GM21367 (cell line): ENCODE measurements around the gene C17orf67.

Experiments used
- ATAC-seq: cut with Tn5 transposase; IDR thresholded peaks from one replicate; pipeline ENCODE4 v1.9.1; 2021; ENCODE audit not compliant: unreplicated experiment

The C17orf67 gene

DNA sequence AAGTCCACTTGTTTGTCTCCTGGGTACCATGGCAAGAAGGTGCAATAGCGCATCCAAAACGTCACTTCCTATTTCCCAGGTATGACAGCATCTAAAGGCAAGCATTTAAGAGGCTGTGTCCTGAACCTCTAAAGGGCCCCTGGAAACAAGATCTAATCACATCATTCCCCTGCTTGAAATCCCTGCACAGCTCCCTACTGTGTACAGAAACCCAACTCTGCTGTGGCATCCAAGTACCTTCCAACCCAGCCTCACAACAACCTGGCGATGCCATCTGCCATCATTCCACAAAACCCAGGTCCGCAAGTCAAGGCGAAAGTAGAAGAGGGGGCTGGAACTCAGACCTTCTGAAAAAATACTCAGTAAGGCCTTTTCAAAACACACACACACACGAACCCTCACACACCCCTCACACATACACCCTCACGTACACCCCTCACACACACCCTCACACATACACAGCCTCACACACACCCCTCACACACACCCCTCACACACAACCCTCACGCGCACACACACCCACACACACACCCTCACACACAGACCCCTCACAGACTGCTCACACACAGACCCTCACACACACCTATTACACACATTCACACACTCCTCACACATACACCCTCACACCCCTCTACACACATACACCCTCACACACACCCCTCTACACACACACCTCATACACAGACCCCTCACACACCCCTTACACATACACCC, 24.5 kb downstream of the C17orf67 start:
- ATAC-seq: no peak

- no peak for ATAC-seq
Observed at GRCh38 chr17:56808503-56808902, 25.2 kb downstream of the C17orf67 start.

GRCh38 chr17:56807723-56808122, 26.0 kb downstream of the C17orf67 start:
- no peak for ATAC-seq

DNA sequence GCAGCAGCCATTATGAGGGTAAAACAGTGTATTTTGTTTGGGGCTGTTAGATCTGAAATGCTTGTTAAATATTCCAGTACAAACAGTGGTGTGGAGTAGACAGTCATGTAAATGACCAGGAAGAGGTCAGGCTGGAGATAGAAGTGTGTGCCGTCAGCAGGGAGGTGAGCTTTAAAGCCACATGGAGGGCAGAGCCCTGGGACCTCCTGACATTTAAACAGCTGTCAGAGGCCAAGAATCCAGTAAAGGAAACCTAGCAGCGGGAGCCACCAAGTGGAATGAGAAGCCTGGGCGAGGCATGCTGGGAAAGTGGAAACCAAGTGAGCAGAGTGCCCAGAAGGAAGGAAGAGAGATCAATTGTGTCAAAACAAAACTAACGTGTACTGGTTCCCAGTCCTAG, 26.8 kb downstream of the C17orf67 start:
- no peak for ATAC-seq

GRCh38 chr17:56804454-56804853, 29.3 kb downstream of the C17orf67 start:
- ATAC-seq: no peak

- ATAC-seq: no peak
Observed at GRCh38 chr17:56803071-56803470, 30.6 kb downstream of the C17orf67 start.

DNA sequence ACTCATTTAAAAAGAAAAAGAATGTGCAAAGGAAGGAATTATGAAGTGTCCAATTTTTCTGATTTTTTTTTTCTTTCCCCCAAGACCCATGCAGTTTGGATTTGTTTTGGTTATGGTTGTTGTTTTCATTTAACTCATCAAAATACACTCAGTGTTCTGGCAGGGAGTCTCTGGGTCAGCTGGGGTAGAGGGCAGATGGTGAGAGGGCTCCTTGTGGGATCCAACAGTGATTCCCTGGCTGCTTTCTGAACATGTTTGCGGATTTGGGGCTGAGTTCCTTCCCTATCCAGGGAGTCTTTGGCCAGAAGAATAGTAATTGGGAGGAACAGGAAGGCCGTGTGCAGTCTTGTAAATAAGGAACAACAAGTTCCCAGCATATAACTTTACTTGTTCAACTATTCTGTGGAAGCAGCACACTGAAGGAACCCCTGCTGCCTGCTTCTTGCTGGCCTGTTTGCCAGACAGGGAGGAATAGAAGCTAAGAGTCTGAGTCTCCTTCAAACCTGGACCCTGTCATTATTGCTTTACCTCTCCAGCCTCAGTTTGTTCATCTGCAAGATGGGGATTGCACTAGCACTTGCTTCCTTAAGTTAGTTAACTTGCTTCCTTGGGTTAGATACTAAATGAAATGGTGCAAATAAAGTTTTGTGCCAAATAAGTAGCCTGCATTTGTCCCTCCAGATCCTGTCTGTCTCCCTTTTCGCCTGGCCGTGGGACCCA, 32.1 kb downstream of the C17orf67 start:
- no peak for ATAC-seq

- ATAC-seq: no peak
Observed at GRCh38 chr17:56798916-56799315, 34.8 kb downstream of the C17orf67 start.

GRCh38 chr17:56796536-56796935, 37.2 kb downstream of the C17orf67 start:
- no peak for ATAC-seq

DNA sequence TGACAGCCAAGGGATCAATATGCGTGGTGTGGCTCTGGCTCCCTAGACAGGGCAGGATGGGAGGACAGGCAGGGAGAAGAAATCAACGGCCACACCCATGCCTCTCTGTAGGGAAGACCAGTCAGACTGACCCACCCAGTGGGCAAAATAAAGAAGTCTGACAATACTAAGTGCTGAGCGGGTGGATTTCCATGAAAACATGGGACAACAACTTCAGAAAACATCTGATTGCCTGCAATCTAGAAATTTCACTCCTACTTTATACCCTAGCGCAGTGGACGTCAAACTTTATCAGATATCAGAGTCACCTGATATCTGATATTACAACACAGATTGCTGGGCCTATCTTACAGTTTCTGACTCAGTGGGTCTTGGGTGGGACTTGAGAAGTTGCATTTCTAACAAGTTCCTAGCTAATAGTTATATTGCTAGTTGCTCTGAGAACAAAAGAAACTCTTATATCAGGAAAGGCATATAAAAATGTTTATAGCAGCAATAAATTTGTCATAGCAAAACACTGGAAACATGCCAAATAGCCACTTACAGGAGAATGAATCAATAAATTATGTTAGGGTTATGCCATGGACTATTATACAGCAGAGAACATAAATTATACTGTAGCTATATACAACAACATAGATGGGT, 38.4 kb downstream of the C17orf67 start:
- no peak for ATAC-seq

DNA sequence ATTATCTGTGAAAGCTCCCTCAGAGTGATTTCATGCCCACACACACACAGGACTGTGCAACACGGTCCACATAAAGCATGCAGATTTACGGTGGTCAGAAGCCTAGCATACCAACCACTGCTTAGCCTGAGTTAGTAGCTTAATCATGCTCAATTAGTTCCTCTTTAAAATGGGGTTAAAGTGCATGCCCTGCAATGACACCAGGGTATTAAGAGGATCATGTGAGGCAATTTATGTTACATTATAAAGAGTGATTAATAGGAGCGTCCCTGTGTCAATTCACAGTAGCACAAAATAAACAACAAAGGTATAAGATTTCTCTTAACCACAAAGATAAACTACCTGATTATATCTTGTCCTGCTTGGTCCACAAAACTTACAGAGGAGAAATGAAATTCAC, 39.8 kb downstream of the C17orf67 start:
- ATAC-seq: no peak

GRCh38 chr17:56793531-56793930, 40.2 kb downstream of the C17orf67 start:
- ATAC-seq: no peak

- no peak for ATAC-seq
Observed at GRCh38 chr17:56792267-56792666, 41.5 kb downstream of the C17orf67 start.

DNA sequence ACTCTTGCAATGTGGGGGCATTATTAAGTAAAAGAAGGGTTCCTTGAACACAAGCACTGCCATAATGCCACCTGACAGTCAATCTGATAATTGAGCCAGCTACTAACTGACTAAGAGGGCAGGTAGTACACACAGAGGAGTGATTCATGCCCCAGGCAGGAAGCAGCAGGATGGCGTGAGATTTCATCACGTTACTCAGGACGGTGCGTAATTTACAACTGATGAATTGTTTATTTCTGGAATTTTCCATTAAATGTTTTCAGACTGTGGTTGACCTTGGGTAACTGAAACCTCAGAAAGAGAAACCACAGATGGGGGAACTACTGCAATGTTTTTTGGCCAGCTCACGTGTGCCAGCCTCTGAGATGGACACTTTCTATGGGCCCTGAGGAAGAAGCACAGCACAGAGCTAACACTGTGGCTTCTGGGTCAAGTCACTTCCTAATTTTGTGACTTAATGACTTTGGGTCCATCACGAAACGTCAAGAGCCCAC, 46.7 kb downstream of the C17orf67 start:
- peak; percentile 85 for ATAC-seq

- ATAC-seq: no peak
Observed at GRCh38 chr17:56785997-56786680, 47.6 kb downstream of the C17orf67 start.

DNA sequence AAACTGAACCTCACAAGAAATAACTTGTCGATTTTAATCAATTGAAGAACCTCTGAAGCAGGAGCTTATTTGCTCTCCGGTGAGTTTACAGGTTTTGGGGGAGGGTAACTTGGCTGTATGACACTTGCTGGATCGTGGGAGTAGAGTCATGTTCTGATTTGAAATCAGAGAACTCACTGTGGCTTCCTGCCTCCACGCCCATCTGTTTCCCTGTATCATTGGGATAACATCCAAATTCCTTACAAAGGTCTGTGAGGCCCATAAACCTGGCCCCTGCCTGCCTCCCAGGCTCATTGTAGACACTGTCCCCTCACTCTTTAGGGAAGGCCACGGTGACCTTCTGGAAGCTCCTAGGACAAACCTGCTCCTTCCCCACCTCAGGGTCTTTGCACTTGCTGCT, 48.3 kb downstream of the C17orf67 start:
- ATAC-seq: no peak

- ATAC-seq: no peak
Observed at GRCh38 chr17:56782338-56782737, 51.4 kb downstream of the C17orf67 start.

- no peak for ATAC-seq
Observed at GRCh38 chr17:56781906-56782305, 51.8 kb downstream of the C17orf67 start.

DNA sequence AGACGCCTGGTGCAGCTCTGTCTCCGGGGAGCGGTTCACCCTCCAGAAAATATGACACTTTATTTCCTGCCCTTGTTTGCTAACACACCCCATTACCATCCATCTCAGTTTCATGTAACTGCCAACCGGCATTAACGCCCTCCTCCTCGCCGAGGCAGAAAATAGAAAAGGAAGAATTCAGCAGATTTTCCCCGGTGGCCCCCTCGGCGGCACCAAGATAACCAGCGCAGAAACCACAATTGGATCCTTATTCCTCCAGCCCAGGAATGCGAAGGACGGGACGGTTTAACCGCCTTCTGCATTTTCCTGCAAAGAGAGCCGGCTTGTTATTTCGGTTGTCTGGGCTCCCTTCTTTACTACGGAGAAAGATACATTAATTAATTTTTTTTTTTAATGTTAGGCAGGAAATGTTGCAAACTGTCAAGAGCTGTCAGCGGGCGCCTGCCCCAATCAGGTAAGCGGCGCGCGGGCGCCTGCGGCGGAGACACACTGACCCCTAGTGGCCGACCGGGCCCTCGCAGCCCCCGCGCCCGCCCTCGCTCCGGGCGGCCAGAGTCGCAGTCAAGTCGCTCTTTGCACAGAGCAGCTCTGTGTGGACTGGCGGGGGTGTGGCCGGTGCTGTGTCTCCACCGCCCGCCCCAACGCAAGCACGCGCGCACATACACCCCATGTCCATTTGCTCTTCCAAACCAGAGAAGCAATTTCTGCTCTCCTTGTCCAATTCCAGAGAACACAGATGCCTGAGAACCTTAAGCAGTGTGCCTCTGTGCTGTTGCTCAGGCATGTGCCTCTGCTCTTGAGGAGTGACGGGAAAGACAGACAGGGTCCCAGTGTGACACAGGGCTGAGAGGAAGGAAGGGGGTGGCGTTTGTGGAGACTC, 53.6 kb downstream of the C17orf67 start:
- peak; percentile 94 for ATAC-seq

DNA sequence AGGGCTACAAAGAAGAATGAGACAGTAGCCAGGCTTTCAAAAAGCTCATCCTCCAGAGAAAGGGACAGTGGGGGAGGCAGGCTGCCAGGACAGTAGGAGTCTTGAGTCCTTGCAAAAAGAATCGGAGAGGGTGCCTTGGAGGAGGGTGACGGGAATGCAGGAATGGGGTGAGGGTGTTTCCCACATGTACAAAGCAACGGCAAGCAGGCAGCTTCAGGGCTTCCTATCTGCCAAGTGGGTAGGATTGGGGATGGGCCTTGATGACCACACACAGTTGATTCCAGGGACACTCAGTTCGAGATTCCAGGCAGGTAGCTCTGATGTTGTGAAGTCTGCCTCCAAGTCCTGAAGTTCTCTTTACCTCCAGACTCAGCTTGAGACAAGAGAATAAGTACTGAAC, 54.4 kb downstream of the C17orf67 start:
- ATAC-seq: no peak
